Endothelial cell of umbilical vein (primary cell): ENCODE measurements around the gene SCAPER. TPM values are rescaled to one million over a fixed set of nuclear protein-coding genes. Genes with fewer than 3 reads are reported as not detected.

Experiments used
- BruUV-seq: library from RNA; stranded (reverse); fragments of 400-500 nt; replicated peaks from 2 replicates; lab custom pipeline; 2021; lab: Mats Ljungman, UMichigan
- CTCF ChIA-PET: fragments of 300-600, 350-600 bp; sonication (Branson Sonifier 250); formaldehyde crosslinking; loops from one replicate; lab custom pipeline; 2021; ENCODE audit warnings: antibody characterized with exemption, inconsistent platforms; lab: Charles Lee
- POLR2A ChIA-PET: fragments of 300-600, 350-600 bp; sonication (Branson Sonifier 250); formaldehyde crosslinking; loops from one replicate; lab custom pipeline; 2021; ENCODE audit warnings: antibody characterized with exemption, inconsistent platforms; lab: Charles Lee
- DNase-seq: peaks from one replicate; pipeline ENCODE4 v3.0.0-alpha.2; 2011; ENCODE audit warnings: low read depth, low spot score
- FAIRE-seq: peaks from 2 replicates; lab custom pipeline; 2011; peaks lifted over from hg19 to GRCh38; lab: Jason Lieb, UNC
- H2AFZ ChIP-seq: 2 replicates; pipeline ENCODE4 v1.6.0; 2012; ENCODE audit warnings: low read depth, low read length, control low read depth, inconsistent platforms
- H3K27ac ChIP-seq: 2 replicates; pipeline ENCODE4 v1.5.1; 2011; ENCODE audit warnings: low read depth, mild to moderate bottlenecking, control low read depth, low read length, moderate library complexity; ENCODE audit not compliant: insufficient read depth
- H3K27me3 ChIP-seq, 2 experiments: 2 replicates each; pipeline versions ENCODE4 v1.6.0 to v1.6.1; 2011; ENCODE audit warnings: low read length in 2 of 2, mixed read lengths in 1 of 2; ENCODE audit not compliant: control insufficient read depth in 2 of 2, insufficient read depth in 2 of 2
- H3K36me3 ChIP-seq, 2 experiments: 2 replicates in 1 of 2; 3 replicates in 1 of 2; pipeline ENCODE4 v1.5.1; 2011; ENCODE audit warnings: low read length in 2 of 2, mild to moderate bottlenecking in 1 of 2, moderate library complexity in 1 of 2; ENCODE audit not compliant: control insufficient read depth in 2 of 2, insufficient read depth in 2 of 2; ENCODE audit errors: extremely low read depth in 1 of 2
- H3K4me1 ChIP-seq: 3 replicates; pipeline ENCODE4 v1.5.1; 2011; ENCODE audit warnings: mild to moderate bottlenecking, low read length; ENCODE audit not compliant: control insufficient read depth, insufficient read depth; ENCODE audit errors: extremely low read depth
- H3K4me2 ChIP-seq: 2 replicates; pipeline ENCODE4 v1.6.1; 2011; ENCODE audit warnings: low read length, control low read depth, mixed read lengths; ENCODE audit not compliant: insufficient read depth
- H3K4me3 ChIP-seq, 3 experiments: fragments of 200-600 bp in 1 of 3; sonication (generic), shearing (Covaris generic) in 1 of 3; replicated peaks in 1 of 3; 2 replicates each; pipeline ENCODE4 v1.5.1; 2011 to 2016; ENCODE audit warnings: control low read depth in 3 of 3, low read length in 3 of 3, mild to moderate bottlenecking in 2 of 3, inconsistent platforms in 1 of 3, low read depth in 1 of 3, moderate library complexity in 1 of 3; ENCODE audit not compliant: insufficient read depth in 1 of 3
- H3K79me2 ChIP-seq: 2 replicates; pipeline ENCODE4 v1.6.0; 2012; ENCODE audit warnings: low read length, inconsistent platforms; ENCODE audit not compliant: control insufficient read depth, insufficient read depth
- H3K9ac ChIP-seq: replicated peaks from 2 replicates; pipeline ENCODE3; 2011; ENCODE audit warnings: low read length, control low read depth; ENCODE audit not compliant: insufficient read depth; ENCODE audit errors: extremely low read depth
- H3K9me1 ChIP-seq: replicated peaks from 3 replicates; pipeline ENCODE4 v1.6.0; 2011; ENCODE audit warnings: mild to moderate bottlenecking, low read length; ENCODE audit not compliant: control insufficient read depth, insufficient read depth; ENCODE audit errors: extremely low read depth
- H3K9me3 ChIP-seq: replicated peaks from 2 replicates; pipeline ENCODE4 v1.5.1; 2012; ENCODE audit warnings: low read length, inconsistent platforms; ENCODE audit not compliant: control insufficient read depth, insufficient read depth
- H4K20me1 ChIP-seq: replicated peaks from 2 replicates; pipeline ENCODE3; 2011; ENCODE audit warnings: mild to moderate bottlenecking, low read length; ENCODE audit not compliant: control insufficient read depth, insufficient read depth; ENCODE audit errors: extremely low read depth
- CTCF ChIP-seq, 2 donors: IDR thresholded peaks; 1 replicate in 1 of 2; 2 replicates in 1 of 2; pipeline ENCODE4 v1.5.1; 2011; ENCODE audit warnings: low read length in 2 of 2, mild to moderate bottlenecking in 2 of 2, moderate library complexity in 2 of 2, control low read depth in 1 of 2, inconsistent platforms in 1 of 2, low read depth in 1 of 2; ENCODE audit not compliant: insufficient read depth in 1 of 2; ENCODE audit errors: extremely low read depth in 1 of 2
- EZH2 ChIP-seq: IDR thresholded peaks from 2 replicates; pipeline ENCODE4 v1.6.1; 2012; ENCODE audit warnings: borderline replicate concordance, low read depth, mild to moderate bottlenecking, moderate library complexity, low read length, inconsistent platforms; ENCODE audit not compliant: severe bottlenecking
- GATA2 ChIP-seq: IDR thresholded peaks from 2 replicates; pipeline ENCODE4 v1.7.0; 2011; ENCODE audit warnings: low read depth, mild to moderate bottlenecking, moderate library complexity, mixed read lengths, low read length; ENCODE audit not compliant: insufficient read length, insufficient read depth
- JUN ChIP-seq: IDR thresholded peaks from 2 replicates; pipeline ENCODE4 v1.6.1; 2011; ENCODE audit warnings: borderline replicate concordance, low read depth; ENCODE audit not compliant: insufficient read length, insufficient read depth
- MAX ChIP-seq: IDR thresholded peaks from 2 replicates; pipeline ENCODE4 v1.6.1; 2011; ENCODE audit not compliant: insufficient read depth, insufficient read length
- POLR2A ChIP-seq: IDR thresholded peaks from 2 replicates; pipeline ENCODE4 v1.6.1; 2012; ENCODE audit warnings: low read depth, mild to moderate bottlenecking, control low read depth, low read length
- POLR2AphosphoS5 ChIP-seq: IDR thresholded peaks from 2 replicates; pipeline ENCODE4 v1.6.1; 2012; ENCODE audit warnings: low read depth, mild to moderate bottlenecking, control low read depth, low read length, moderate library complexity; ENCODE audit not compliant: insufficient read depth
- dilution Hi-C: fragments of 300-500 bp; cut with MboI; formaldehyde crosslinking; loops from one replicate; pipeline ENCODE4 v1.15.0; 2019; ENCODE audit warnings: low sequenced_read_pairs; ENCODE audit not compliant: extremely low pct_ligation_motif_present
- intact Hi-C: fragments of 100-400 bp; cut with micrococcal nuclease; formaldehyde crosslinking; loops from one replicate; pipeline ENCODE4 v1.10.0; 2022
- polyA plus RNA-seq, 4 experiments: library from polyadenylated mRNA; depleted of rRNA in 3 of 4; stranded (reverse) in 3 of 4; unstranded in 1 of 4; fragments of >200 nt; gene quantifications; 2 replicates each; pipeline versions ENCODE4 v1.2.1 to v1.2.3, GENCODE V29; 2011 to 2012; ENCODE audit warnings: missing spikeins in 1 of 4
- total RNA-seq: library from RNA; stranded (reverse); gene quantifications from 2 replicates; pipeline ENCODE4 v1.2.3, GENCODE V29; 2021

SCAPER gene
- total and polyA plus RNA-seq, 2 donors (not counting 3 experiments of a cell fraction or from before 2014, with no cell fraction given) = 2.7 to 12.7 TPM

GRCh38 chr15:76764004-76764403, 141.1 kb downstream of the SCAPER start:
- Histone ChIP-seq H3K36me3 (peaks cover 0 to 2% of the 10 kb centered on the region in 2 experiments), H2AFZ (no peak overlapping the region), H3K27me3 (no peaks in the 10 kb centered on the region), H3K9ac (no peak overlapping the region), H3K9me3 (no peaks in the 10 kb centered on the region), H3K4me3 (no peak overlapping the region), H4K20me1 (no peaks in the 10 kb centered on the region), H3K9me1 (no peaks in the 10 kb centered on the region), H3K4me2 (no peak overlapping the region), H3K79me2 (no peaks in the 10 kb centered on the region), H3K27ac (no peak overlapping the region), H3K4me1 (no peaks in the 10 kb centered on the region)
- DNase-seq (no peak), FAIRE-seq (no peak)
- TF ChIP-seq GATA2 = no peak
- TF ChIP-seq POLR2AphosphoS5 = no peak
- TF ChIP-seq MAX = no peak
- no peak for TF ChIP-seq EZH2
- no peak for TF ChIP-seq POLR2A
- TF ChIP-seq CTCF (IDR thresholded peaks at IDR 0.05; ENCODE audit: extremely low read depth in 1 of 2, insufficient read depth in 1 of 2, low read depth in 1 of 2, low read length in 2 of 2) = no peak
- TF ChIP-seq JUN = no peak
- dilution Hi-C loops (no loop called here), intact Hi-C loops (no loop called here)
- CTCF ChIA-PET = no interaction called here
- POLR2A ChIA-PET = no interaction called here
- BruUV-seq = no TSS peak
